ENCODE measurements around the gene DACT2. TPM values are rescaled to one million over a fixed set of nuclear protein-coding genes. Genes with fewer than 3 reads are reported as not detected.
"Not testable (repeated sequence)": the region's sequence is repeated elsewhere in the genome, so short reads cannot be mapped to it uniquely, and the experiment has no call there.

The DACT2 gene
- total RNA-seq, 1 experiment from 2014 or later = not detected

GRCh38 chr6:168289571-168289962, 30.0 kb downstream of the DACT2 start:
- H3K9me2 ChIP-seq (replicated peaks; ENCODE audit: insufficient read depth, low read length) = no peaks in the 10 kb centered on the region
- DNase-seq = no peak
- no peaks in the 10 kb centered on the region for H3K4me1 ChIP-seq (ENCODE audit: low read length)
- no peak overlapping the region for H3K27ac ChIP-seq (ENCODE audit: low read length)
- no peaks in the 10 kb centered on the region for H3K27me3 ChIP-seq (ENCODE audit: low read length)
- no peak overlapping the region for H3K4me3 ChIP-seq (ENCODE audit: low read length)
- H3K36me3 ChIP-seq (ENCODE audit: insufficient read depth, low read length) = no peaks in the 10 kb centered on the region
- no peaks in the 10 kb centered on the region for H3K79me2 ChIP-seq (ENCODE audit: low read length)
- H3K9ac ChIP-seq (ENCODE audit: low read length) = no peak overlapping the region
- H3K9me3 ChIP-seq (ENCODE audit: low read length) = no peaks in the 10 kb centered on the region
- H3K4me2 ChIP-seq (ENCODE audit: low read depth, low read length, poor library complexity, severe bottlenecking) = no peak overlapping the region
- no peak overlapping the region for H2AFZ ChIP-seq (ENCODE audit: low read length)
- H4K20me1 ChIP-seq (ENCODE audit: insufficient read depth, low read depth, low read length) = no peaks in the 10 kb centered on the region

GRCh38 chr6:168288781-168289570, 30.6 kb downstream of the DACT2 start:
- H3K4me1 ChIP-seq (ENCODE audit: low read length) = no peaks in the 10 kb centered on the region
- no peaks in the 10 kb centered on the region for H3K9me3 ChIP-seq (ENCODE audit: low read length)
- no peaks in the 10 kb centered on the region for H3K36me3 ChIP-seq (ENCODE audit: insufficient read depth, low read length)
- no peaks in the 10 kb centered on the region for H3K9me2 ChIP-seq (replicated peaks; ENCODE audit: insufficient read depth, low read length)
- no peaks in the 10 kb centered on the region for H3K27me3 ChIP-seq (ENCODE audit: low read length)
- no peak overlapping the region for H3K27ac ChIP-seq (ENCODE audit: low read length)
- H3K79me2 ChIP-seq (ENCODE audit: low read length) = no peaks in the 10 kb centered on the region
- H3K4me3 ChIP-seq (ENCODE audit: low read length) = no peak overlapping the region
- no peak overlapping the region for H2AFZ ChIP-seq (ENCODE audit: low read length)
- no peak for DNase-seq
- no peak overlapping the region for H3K9ac ChIP-seq (ENCODE audit: low read length)
- no peaks in the 10 kb centered on the region for H4K20me1 ChIP-seq (ENCODE audit: insufficient read depth, low read depth, low read length)
- H3K4me2 ChIP-seq (ENCODE audit: low read depth, low read length, poor library complexity, severe bottlenecking) = no peak overlapping the region

- H3K27ac ChIP-seq (ENCODE audit: low read length); H2AFZ ChIP-seq (ENCODE audit: low read length); H3K36me3 ChIP-seq (ENCODE audit: insufficient read depth, low read length); H3K4me2 ChIP-seq (ENCODE audit: low read depth, low read length, poor library complexity, severe bottlenecking); H3K27me3 ChIP-seq (ENCODE audit: low read length); DNase-seq; H3K9ac ChIP-seq (ENCODE audit: low read length); H4K20me1 ChIP-seq (ENCODE audit: insufficient read depth, low read depth, low read length); H3K9me2 ChIP-seq (replicated peaks; ENCODE audit: insufficient read depth, low read length); H3K4me1 ChIP-seq (ENCODE audit: low read length); H3K79me2 ChIP-seq (ENCODE audit: low read length); H3K9me3 ChIP-seq (ENCODE audit: low read length); H3K4me3 ChIP-seq (ENCODE audit: low read length): not testable (repeated sequence)
Observed at GRCh38 chr6:168287460-168287859, 32.1 kb downstream of the DACT2 start.

GRCh38 chr6:168286771-168287446, 32.7 kb downstream of the DACT2 start:
- H3K9me3 ChIP-seq (ENCODE audit: low read length); H3K4me1 ChIP-seq (ENCODE audit: low read length); H3K27ac ChIP-seq (ENCODE audit: low read length); H3K4me2 ChIP-seq (ENCODE audit: low read depth, low read length, poor library complexity, severe bottlenecking); H2AFZ ChIP-seq (ENCODE audit: low read length); H3K27me3 ChIP-seq (ENCODE audit: low read length); H3K36me3 ChIP-seq (ENCODE audit: insufficient read depth, low read length); H3K9me2 ChIP-seq (replicated peaks; ENCODE audit: insufficient read depth, low read length); H4K20me1 ChIP-seq (ENCODE audit: insufficient read depth, low read depth, low read length); H3K79me2 ChIP-seq (ENCODE audit: low read length); H3K4me3 ChIP-seq (ENCODE audit: low read length); DNase-seq; H3K9ac ChIP-seq (ENCODE audit: low read length): not testable (repeated sequence)

GRCh38 chr6:168286116-168286515, 33.5 kb downstream of the DACT2 start:
- no peaks in the 10 kb centered on the region for H3K36me3 ChIP-seq (ENCODE audit: insufficient read depth, low read length)
- H3K27me3 ChIP-seq (ENCODE audit: low read length) = no peaks in the 10 kb centered on the region
- no peaks in the 10 kb centered on the region for H3K9me2 ChIP-seq (replicated peaks; ENCODE audit: insufficient read depth, low read length)
- H3K9ac ChIP-seq (ENCODE audit: low read length) = no peak overlapping the region
- H3K4me2 ChIP-seq (ENCODE audit: low read depth, low read length, poor library complexity, severe bottlenecking) = no peak overlapping the region
- no peak overlapping the region for H3K4me3 ChIP-seq (ENCODE audit: low read length)
- H2AFZ ChIP-seq (ENCODE audit: low read length) = no peak overlapping the region
- H3K9me3 ChIP-seq (ENCODE audit: low read length) = no peaks in the 10 kb centered on the region
- no peaks in the 10 kb centered on the region for H3K4me1 ChIP-seq (ENCODE audit: low read length)
- H3K79me2 ChIP-seq (ENCODE audit: low read length) = no peaks in the 10 kb centered on the region
- no peak for DNase-seq
- no peak overlapping the region for H3K27ac ChIP-seq (ENCODE audit: low read length)
- H4K20me1 ChIP-seq (ENCODE audit: insufficient read depth, low read depth, low read length) = 0 out of 2 replicates have a peak, but pooled peaks cover 3% of the 10 kb centered on the region

GRCh38 chr6:168285456-168285855, 34.1 kb downstream of the DACT2 start:
- Histone ChIP-seq H3K36me3 (ENCODE audit: insufficient read depth, low read length) (no peaks in the 10 kb centered on the region), H2AFZ (ENCODE audit: low read length) (no peak overlapping the region), H3K9me2 (replicated peaks; ENCODE audit: insufficient read depth, low read length) (no peaks in the 10 kb centered on the region), H3K9ac (ENCODE audit: low read length) (no peak overlapping the region), H3K79me2 (ENCODE audit: low read length) (no peaks in the 10 kb centered on the region), H3K4me1 (ENCODE audit: low read length) (no peaks in the 10 kb centered on the region), H3K9me3 (ENCODE audit: low read length) (no peaks in the 10 kb centered on the region), H3K27ac (ENCODE audit: low read length) (no peak overlapping the region), H3K27me3 (ENCODE audit: low read length) (no peaks in the 10 kb centered on the region), H3K4me3 (ENCODE audit: low read length) (no peak overlapping the region), H4K20me1 (ENCODE audit: insufficient read depth, low read depth, low read length) (0 out of 2 replicates have a peak, but pooled peaks cover 3% of the 10 kb centered on the region), H3K4me2 (ENCODE audit: low read depth, low read length, poor library complexity, severe bottlenecking) (no peak overlapping the region)
- DNase-seq = no peak

GRCh38 chr6:168284187-168284586, 35.4 kb downstream of the DACT2 start:
- H3K4me2 ChIP-seq (ENCODE audit: low read depth, low read length, poor library complexity, severe bottlenecking) = no peak overlapping the region
- H3K4me3 ChIP-seq (ENCODE audit: low read length) = no peak overlapping the region
- no peaks in the 10 kb centered on the region for H3K27me3 ChIP-seq (ENCODE audit: low read length)
- no peak overlapping the region for H2AFZ ChIP-seq (ENCODE audit: low read length)
- H3K27ac ChIP-seq (ENCODE audit: low read length) = no peak overlapping the region
- H3K9me3 ChIP-seq (ENCODE audit: low read length) = no peaks in the 10 kb centered on the region
- no peaks in the 10 kb centered on the region for H3K79me2 ChIP-seq (ENCODE audit: low read length)
- no peak overlapping the region for H3K9ac ChIP-seq (ENCODE audit: low read length)
- H3K4me1 ChIP-seq (ENCODE audit: low read length) = no peaks in the 10 kb centered on the region
- no peaks in the 10 kb centered on the region for H3K9me2 ChIP-seq (replicated peaks; ENCODE audit: insufficient read depth, low read length)
- H3K36me3 ChIP-seq (ENCODE audit: insufficient read depth, low read length) = no peaks in the 10 kb centered on the region
- DNase-seq = no peak
- 0 out of 2 replicates have a peak, but pooled peaks cover 3% of the 10 kb centered on the region for H4K20me1 ChIP-seq (ENCODE audit: insufficient read depth, low read depth, low read length)

- H4K20me1 ChIP-seq (ENCODE audit: insufficient read depth, low read depth, low read length) = 0 out of 2 replicates have a peak, but pooled peaks cover 3% of the 10 kb centered on the region
- no peaks in the 10 kb centered on the region for H3K36me3 ChIP-seq (ENCODE audit: insufficient read depth, low read length)
- no peaks in the 10 kb centered on the region for H3K9me3 ChIP-seq (ENCODE audit: low read length)
- H3K4me2 ChIP-seq (ENCODE audit: low read depth, low read length, poor library complexity, severe bottlenecking) = no peak overlapping the region
- no peak overlapping the region for H3K4me3 ChIP-seq (ENCODE audit: low read length)
- no peaks in the 10 kb centered on the region for H3K27me3 ChIP-seq (ENCODE audit: low read length)
- no peaks in the 10 kb centered on the region for H3K79me2 ChIP-seq (ENCODE audit: low read length)
- no peak overlapping the region for H3K9ac ChIP-seq (ENCODE audit: low read length)
- DNase-seq = no peak
- no peak overlapping the region for H2AFZ ChIP-seq (ENCODE audit: low read length)
- no peaks in the 10 kb centered on the region for H3K9me2 ChIP-seq (replicated peaks; ENCODE audit: insufficient read depth, low read length)
- no peaks in the 10 kb centered on the region for H3K4me1 ChIP-seq (ENCODE audit: low read length)
- H3K27ac ChIP-seq (ENCODE audit: low read length) = no peak overlapping the region
Observed at GRCh38 chr6:168283686-168284025, 35.9 kb downstream of the DACT2 start.
